NCI-H345 treated with DMSO at 0.1 percent for 48 hours (cell line): ENCODE results near the gene DHODH.

Source experiments
- DNase-seq: peaks from one replicate; lab custom pipeline; 2025; ENCODE audit not compliant: unreplicated experiment; lab: John Stamatoyannopoulos, UW

The DHODH gene

DNA sequence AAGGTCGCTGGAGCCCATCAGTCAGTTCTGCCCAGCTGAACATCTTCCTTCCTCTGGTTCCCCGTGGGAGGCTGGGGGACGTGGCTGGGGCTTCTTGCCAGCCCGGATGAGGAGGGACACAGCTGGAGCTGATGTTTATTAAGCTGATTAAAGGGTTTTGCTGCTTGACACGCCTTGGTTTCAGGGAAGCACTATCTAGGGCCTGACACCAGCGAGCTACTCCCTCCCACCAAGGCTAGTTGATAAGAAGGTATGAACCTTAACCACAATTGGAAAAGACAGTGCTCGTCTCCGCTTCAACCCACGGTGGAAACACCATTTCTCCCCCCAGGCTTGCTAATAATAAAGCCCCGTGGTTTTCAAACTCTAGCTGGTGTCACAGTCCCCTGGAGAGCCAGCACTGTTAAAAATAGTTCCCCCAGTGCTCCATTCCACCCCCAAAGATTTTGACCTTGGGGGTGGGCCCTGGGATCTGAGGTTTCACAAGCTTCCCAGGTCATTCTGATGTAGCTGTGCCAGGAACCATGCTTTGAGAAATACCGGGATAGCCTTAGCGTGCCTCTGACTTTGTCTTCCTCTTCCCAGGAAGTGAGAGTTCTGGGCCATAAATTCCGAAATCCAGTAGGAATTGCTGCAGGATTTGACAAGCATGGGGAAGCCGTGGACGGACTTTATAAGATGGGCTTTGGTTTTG lies 5.5 kb downstream of the DHODH start:
- DNase-seq = no peak

DNA sequence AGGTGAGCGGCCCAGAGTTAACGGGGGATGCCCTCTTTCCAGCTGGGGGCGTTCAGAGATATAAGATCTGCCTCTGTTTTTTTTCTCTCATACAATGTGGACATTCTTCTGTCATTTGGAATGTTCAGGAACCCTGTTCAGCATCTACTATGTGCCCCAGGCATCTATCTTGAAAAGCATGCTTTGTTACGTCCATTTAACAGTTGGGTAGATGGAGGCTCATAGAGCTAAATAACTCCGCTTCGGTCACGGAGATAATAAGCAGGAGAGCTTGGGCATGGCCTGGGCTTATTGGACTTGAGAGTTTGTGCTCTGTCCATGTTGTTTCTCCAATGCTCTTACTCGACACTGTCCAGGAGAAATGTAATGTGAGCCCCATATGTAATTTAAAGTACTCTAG lies 6.1 kb downstream of the DHODH start:
- DNase-seq = no peak

DNA sequence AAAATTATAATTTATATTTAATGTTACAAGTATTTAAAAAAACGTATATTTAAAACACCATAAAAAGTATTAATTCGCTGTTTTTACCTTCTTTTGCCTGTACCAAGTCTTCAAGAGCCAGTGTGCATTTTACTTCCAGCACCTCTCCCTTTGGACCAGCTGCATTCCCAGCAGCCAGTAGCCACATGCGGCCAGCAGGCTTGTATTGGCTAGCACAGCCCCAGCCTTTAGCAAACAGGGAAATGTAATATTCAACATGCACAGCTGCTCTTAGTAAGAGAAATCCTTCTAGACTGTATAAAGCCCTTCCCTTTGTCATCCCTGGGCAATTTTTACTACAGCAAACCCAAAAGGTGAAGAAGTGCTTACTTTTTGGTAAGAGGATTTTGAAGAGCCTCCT lies 6.6 kb downstream of the DHODH start:
- DNase-seq = no peak

DNA sequence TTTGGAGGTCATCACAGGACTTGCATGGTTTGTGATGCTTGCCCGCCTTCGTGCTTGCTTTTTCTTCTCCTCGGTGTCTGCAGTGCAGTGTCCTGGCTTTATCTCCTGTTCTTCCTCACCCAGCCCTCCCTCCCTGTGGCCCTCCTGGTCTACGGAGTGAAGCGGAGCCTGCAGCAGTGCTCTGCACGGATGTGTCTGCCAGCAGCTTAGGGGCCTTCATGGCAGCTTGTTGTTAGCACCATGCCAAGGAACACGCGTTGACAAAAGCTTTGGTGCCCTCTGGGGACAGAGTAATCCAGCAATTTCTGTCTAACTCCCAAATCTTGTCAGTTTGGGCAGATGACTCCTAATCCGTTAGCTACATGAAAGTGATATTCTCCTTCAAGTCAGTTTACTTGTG lies 9.9 kb downstream of the DHODH start:
- no peak for DNase-seq

DNA sequence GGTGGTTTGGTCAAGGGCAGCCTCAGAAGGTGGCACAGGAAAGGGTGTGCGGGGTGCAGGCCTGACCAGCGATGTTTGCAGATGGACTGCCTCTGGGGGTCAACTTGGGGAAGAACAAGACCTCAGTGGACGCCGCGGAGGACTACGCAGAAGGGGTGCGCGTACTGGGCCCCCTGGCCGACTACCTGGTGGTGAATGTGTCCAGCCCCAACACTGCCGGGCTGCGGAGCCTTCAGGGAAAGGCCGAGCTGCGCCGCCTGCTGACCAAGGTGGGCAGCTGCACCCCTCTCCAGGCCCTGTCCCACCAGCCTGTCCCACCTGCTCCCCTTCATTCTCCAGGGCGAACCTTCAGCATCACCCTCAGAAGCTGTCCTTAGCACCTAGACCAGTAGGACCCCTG lies 12.5 kb downstream of the DHODH start:
- no peak for DNase-seq

DNA sequence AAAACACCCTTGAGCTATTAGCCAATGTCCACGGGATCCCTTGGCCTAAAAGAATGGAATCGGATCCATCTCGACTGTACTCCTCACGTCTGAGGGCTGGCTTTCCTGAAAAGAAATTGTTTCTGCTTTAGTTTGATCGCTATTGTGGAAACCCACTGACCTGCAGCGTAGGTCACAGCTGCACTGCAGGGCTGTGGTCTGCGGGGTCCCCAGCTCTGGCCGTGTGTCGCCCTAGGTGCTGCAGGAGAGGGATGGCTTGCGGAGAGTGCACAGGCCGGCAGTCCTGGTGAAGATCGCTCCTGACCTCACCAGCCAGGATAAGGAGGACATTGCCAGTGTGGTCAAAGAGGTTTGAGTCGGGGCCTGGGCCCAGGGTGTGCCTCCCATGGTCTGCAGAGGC lies 13.6 kb downstream of the DHODH start:
- DNase-seq = no peak

DNA sequence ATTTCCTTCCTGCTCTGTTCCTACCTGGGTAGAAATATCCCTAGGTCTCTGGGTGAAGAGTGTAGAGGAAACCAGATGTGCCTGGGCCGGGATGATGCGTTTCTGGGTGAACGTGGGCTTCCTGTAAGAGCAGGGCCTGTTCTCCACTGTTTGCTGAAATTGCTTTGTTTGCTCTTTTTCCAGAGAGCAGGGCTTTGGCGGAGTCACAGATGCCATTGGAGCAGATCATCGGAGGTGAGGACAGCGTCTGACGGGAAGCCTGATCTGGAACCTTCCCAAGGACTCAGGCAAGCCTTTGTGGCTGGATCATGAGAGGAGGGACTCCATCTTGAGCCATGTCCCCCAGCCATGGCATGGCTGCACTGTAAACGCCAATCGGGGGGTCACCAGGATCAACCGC lies 15.4 kb downstream of the DHODH start:
- DNase-seq = no peak

DNA sequence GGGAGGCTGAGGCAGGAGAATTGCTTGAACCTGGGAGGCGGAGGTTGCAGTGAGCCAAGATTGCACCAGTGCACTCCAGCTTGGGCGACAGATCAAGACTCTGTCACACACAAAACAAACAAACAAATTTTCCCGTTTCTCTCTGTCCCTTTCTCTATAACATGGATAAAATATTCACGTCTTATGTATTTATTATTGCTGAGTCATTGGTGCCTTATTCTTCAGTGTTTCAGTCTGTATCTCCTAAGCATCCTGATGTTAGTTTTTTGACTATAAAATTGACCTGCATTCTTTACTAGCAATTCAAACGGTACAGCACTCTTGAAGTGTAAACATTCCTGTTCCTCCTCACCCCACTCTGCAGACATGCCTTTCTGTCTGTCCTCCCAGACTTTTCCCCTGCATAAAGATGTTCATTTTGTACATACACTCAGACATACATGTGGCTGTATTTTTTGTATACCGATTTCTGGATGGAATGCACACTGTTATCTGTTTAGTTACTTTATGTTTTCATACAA lies 16.4 kb downstream of the DHODH start:
- DNase-seq = no peak

DNA sequence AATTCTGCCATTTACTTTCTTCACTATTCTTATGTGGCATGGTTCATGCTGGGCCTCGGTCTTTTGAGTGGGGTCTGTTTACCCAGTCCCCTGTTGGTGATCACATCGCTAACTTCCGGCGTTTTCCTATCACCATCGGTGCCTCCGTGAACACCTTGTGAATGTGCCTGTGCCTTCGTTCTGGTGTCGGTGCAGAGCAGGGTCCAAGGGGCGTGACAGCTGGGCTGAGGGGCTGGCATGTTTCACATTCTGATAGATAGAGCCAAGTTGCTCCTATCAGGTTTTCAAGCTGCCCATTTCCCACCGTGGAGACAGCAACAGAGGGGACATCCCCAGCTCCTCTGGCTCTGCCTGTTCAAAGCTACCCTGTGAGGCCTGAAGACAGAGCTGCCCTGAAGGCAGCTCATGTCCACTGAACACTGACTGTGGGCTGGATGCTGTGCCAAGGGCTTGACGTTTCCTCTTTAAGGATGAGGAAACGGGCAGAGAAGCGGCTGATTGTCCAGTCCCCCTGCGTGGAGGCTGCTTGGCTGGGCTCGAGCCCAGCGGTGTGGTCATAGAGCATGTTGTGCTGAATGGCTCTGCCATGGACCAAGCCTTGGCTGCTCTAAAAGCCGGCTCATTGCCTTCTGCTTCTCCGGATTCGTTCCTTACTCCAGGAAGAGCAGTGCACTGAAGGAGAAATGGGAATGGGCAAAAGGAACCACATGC lies 17.0 kb downstream of the DHODH start:
- DNase-seq = no peak

DNA sequence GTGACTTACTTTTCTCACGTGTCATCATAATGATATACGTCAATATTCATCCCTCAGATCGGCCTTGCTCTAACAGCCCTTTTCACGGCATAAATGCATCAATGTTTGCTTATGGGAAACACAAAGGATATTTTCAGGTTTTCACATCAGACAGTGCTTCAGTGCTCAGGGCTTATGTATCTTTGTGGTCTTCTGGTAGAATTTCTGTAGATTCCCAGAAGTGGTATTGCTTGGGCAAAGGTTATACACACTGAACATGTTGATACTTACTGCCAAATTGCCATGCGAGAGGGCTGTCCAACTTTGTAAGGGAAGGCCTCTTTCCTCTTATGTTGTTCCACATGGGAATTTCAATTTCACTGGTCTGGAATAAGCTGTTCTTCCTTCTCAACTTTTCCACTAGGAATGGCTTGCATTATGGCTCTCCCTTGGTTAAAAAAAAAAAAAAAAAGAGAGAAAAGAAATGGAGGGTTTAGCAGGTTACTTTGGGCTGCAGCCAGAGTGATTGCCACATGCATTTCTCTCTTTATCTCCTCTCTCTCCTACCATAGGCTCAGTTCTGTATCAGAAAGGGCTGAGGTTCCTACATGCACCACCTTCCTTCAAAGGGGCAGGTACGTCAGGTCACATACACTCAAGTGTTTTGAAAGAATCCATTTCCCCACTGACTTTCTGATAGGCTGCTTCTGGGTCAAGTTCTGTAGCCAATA lies 19.3 kb downstream of the DHODH start:
- no peak for DNase-seq

DNA sequence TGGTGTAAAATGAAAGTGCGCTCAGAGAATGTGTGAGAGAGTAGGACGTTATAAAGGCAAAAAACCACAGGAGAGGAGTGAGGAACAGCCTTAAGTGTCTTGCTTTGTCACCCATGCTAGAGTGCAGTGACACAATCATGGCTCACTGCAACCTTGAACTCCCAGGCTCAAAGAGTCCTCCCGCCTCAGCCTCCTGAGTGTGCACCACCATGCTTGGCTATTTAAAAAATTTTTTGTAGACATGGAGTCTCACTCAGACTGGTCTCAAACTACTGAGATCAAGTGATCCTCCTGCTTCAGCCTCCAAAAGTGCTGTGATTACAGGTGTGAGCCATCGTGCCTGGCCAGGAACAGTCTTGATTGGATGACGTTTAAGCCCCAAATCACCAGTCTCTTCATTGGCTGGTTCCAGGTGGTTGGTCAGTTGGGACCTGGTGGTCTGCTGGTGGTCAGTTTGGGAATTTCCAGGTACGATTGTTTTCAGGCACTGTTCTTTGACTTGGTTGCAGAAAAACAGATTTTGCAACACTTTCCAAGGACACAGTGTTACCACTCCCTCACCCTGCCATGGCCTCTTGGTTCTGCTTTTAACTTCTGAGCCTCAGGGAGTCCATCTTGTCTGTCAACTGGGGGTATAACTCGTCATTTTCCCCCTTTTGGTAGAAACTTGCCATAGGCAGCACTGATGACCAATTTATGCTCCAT lies 21.2 kb downstream of the DHODH start:
- no peak for DNase-seq

DNA sequence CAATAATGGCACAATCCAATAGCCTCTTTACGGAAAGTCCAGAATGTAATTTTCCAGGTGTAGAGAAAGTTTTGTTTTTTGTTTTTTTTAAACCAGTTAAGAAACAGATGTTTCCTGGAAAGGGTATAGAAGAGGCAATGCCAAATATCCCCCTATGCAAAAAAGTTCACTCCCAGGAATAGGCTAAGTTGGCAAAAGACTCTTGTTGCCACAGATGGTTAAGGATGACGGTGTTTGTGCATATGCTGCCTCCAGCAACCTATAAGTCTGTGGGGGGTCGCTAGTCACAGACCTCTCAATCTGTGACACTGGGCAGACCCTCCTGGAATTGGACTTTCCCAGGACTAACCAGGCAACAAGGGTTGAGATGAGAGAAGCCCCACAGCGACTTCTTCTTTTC lies 24.9 kb downstream of the DHODH start:
- DNase-seq = no peak

DNA sequence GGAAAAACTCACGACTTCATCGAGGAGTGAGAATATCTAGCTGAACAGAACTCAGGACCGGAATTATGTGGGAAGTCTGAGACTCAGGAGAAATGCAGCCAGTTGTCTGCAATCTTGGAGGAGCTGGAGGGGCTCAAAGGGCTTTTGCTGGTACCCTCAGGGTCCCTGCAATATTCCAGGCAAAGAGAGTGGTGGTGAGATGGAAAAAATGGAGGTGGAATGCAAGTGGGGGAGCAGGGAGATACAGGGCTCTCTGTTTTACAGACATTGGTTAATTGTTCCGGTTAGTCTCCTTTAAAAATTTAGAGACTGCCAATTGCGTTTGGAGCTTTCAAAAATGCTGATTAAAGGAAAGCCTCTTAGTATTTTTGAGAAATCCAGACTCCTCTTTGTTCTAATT lies 27.6 kb downstream of the DHODH start:
- no peak for DNase-seq

DNA sequence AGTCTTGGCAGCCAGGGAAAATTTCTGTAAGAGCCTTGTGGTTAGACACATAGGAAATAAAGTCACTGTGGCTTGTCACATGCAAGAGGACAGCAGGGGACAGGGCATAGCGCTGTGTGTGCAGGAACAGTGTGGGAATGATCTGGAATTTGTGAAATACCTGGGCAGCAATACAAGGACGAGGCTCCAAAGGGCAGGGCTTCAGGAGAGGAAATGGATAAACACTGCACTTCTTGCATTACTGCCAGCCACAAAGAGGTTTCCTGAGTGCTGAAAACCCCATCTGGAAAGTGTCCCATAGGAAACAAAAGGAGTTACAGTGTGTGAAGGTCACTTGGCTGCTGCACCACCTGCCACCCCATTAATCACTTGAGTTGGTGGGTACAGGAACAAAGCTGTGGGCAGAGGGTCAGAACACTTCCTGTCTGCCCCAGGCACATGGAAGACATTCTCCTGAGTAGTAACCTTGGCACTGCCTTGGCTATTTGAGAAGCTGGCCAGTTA lies 33.7 kb downstream of the DHODH start:
- DNase-seq = no peak

DNA sequence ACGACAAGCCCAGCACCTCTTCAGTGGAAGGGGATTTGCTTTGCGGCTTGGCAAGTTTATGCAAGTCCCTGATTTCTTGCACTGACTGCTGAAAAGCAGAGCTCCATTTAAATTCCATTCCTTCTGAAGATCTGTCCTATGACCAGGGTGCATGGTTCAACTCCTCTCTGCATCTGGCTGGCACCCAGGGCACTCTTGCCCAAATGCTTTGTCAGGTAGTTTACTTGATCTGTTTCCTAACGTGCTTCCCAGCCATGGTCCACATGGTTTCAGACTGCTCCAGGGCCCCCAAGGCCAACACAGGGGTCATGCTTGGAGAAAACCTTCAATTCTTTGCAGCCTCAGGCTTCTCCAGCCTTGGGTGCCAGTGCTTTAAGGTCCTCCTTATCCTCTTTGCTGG lies 34.5 kb downstream of the DHODH start:
- DNase-seq = no peak

DNA sequence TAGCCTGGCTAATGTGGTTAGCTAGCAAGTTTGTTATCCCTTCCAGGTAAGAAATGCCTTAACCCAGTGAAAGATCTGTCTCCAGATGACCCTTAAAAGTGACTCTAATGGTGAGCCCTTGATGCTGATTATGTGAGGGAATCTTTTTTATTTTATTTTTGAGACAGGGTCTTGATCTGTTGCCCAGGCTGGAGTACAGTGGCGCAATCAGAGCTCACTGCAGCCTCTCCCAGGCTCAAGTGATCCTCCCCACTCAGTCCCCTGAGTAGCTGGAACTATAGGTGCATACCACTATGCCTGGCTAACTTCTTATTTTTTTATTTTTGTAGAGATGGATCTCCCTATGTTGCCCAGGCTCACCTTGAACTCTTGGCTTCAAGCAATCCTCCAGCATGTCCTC lies 35.0 kb downstream of the DHODH start:
- DNase-seq = no peak

DNA sequence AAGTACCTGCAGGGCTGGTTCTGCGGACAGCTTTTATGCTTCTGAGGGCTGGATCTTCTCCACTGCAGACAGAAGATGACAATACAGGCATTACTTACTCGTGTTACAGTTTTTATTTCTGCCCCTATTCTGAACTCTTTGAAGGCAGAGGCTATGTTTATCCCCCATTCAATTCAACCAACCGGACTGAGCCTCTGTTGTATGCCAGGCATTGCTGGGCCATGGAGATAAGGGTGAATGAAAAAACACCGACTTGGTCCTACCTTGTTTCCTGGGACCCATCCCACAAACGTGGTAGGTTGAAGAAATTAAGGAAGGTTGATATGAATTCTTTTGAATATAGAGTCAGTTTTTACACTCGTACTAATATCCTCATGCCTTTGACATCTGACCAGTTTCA lies 35.8 kb downstream of the DHODH start:
- DNase-seq = no peak

DNA sequence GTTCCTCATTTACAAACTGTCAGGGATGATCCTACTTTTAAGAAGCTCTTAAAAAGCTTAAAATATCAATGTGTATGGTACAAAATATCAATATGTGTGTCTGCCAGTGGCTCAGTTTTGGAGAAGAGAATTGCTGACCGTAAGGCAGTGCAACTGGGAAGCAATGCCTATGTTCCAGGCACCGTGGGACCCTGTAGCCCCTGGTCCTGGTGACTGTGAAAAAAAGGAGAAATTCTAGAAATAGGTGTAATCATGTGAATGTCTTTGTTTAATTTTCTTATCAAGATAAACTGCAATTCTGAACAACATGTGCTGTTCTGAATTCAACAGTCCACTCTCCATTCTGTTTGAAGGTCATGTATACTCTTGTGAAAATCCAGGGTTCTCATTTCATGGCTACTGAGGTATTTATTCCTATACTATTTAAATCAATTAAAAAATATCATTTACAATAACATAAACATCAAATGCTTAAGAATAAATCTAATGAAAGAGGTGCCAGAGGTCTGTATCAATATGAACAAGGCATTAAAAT lies 36.3 kb downstream of the DHODH start:
- DNase-seq = no peak

DNA sequence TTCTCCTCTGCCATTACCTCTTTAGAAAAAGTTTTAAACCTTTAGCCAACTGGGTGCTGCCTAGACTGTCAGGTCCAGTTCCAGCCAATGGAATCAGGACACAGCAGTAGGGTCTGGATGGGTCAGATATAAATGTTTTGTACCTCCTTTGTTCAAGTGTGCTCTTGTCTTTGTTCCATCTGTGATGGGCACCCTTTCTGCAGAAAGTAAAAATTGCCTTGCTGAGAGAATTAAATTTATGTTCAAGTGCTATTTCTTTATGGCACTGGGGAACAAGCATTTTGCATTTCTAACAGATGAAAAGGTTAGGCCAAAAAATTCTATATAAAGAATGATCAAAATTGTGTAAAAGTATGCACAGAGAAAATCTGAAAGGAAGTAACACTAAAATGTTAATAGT lies 40.6 kb downstream of the DHODH start:
- no peak for DNase-seq

DNA sequence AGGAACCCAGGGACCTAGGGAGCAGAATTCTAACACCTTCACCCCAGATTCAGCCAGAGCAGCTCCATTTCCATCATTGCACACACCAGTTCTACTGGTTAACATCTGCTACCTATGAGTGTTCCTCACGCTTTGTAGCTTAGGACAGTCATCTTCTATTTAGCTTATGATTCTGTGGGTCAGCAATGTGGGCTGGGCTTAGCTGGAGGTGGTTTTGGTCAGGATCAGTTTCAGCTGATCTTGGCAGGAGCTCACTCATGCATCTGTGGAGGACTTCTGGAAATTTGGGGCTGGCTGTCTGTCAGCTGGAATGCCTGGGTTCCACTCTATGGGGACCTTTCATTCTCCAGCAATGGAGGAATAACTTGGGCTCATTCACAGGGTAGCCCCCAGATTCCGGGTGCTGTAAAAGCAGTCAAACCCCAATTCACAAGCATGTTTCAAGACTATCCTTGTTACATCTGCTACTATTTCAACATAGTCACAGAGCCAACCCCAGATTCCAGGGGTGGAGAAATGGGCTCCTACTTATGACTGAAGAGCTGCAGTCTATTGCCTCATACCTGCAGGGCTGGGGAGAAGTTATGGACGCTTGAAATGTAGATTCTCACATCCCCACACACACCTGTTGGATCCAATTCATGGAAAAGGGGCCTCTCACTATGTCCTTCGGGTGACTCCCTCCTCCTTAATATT lies 42.4 kb downstream of the DHODH start:
- DNase-seq = no peak
